Panc1 (cell line): Measurements from ENCODE around the gene RHOJ. TPM values are rescaled to one million over a fixed set of nuclear protein-coding genes. Genes with fewer than 3 reads are reported as not detected.

Source experiments
- ATAC-seq: fragments of 200-7000 bp; cut with Tn5 transposase; 2 replicates; pipeline ENCODE4 v1.9.1; 2020; ENCODE audit warnings: mild to moderate bottlenecking, moderate library complexity
- BruUV-seq: library from RNA; stranded (reverse); fragments of 400-500 nt; replicated peaks from 2 replicates; lab custom pipeline; 2021; lab: Mats Ljungman, UMichigan
- CTCF ChIA-PET: fragments of 300-600 bp; sonication (Branson Sonifier 250); formaldehyde crosslinking; loops from one replicate; lab custom pipeline; 2022; ENCODE audit warnings: antibody characterized with exemption; lab: Charles Lee
- POLR2A ChIA-PET: fragments of 300-600 bp; sonication (Branson Sonifier 250); formaldehyde crosslinking; loops from one replicate; lab custom pipeline; 2022; ENCODE audit warnings: antibody characterized with exemption; lab: Charles Lee
- DNase-seq: peaks from one replicate; pipeline ENCODE4 v3.0.0-alpha.2; 2010; ENCODE audit warnings: low read depth, low spot score
- H3K27ac ChIP-seq: 2 replicates; pipeline ENCODE4 v1.5.1; 2011; ENCODE audit warnings: mild to moderate bottlenecking, low read length, inconsistent platforms
- H3K27me3 ChIP-seq: fragments of 200-500 bp; sonication (Bioruptor generic); 2 replicates; pipeline ENCODE4 v1.6.0; 2014; ENCODE audit warnings: low read length, inconsistent platforms; ENCODE audit not compliant: control insufficient read depth, insufficient read depth
- H3K36me3 ChIP-seq: fragments of 200-500 bp; sonication (Bioruptor generic); 2 replicates; pipeline ENCODE4 v1.5.1; 2014; ENCODE audit warnings: inconsistent platforms, mild to moderate bottlenecking, low read length, moderate library complexity; ENCODE audit not compliant: control insufficient read depth, insufficient read depth
- H3K4me1 ChIP-seq: 2 replicates; pipeline ENCODE4 v1.5.1; 2011; ENCODE audit warnings: inconsistent platforms, mild to moderate bottlenecking, low read length, moderate library complexity; ENCODE audit not compliant: control insufficient read depth, insufficient read depth
- H3K4me3 ChIP-seq, 2 experiments: 2 replicates each; pipeline ENCODE4 v1.5.1; 2011 to 2012; ENCODE audit warnings: low read depth in 2 of 2, low read length in 2 of 2, mild to moderate bottlenecking in 2 of 2, inconsistent platforms in 1 of 2, moderate library complexity in 1 of 2
- H3K9me3 ChIP-seq: fragments of 200-500 bp; sonication (Bioruptor generic); 2 replicates; pipeline ENCODE4 v1.5.1; 2014; ENCODE audit warnings: low read depth, mild to moderate bottlenecking, inconsistent platforms, low read length, moderate library complexity; ENCODE audit not compliant: control insufficient read depth, insufficient read depth
- POLR2AphosphoS5 ChIP-seq: IDR thresholded peaks from 2 replicates; pipeline ENCODE4 v1.6.1; 2012; ENCODE audit warnings: mild to moderate bottlenecking, low read depth, low read length, moderate library complexity
- SIN3A ChIP-seq: IDR thresholded peaks from 2 replicates; pipeline ENCODE4 v1.6.1; 2012; ENCODE audit warnings: low read depth, mild to moderate bottlenecking, low read length, moderate library complexity, borderline replicate concordance; ENCODE audit not compliant: insufficient read depth
- TCF7L2 ChIP-seq: IDR thresholded peaks from 2 replicates; pipeline ENCODE4 v1.6.1; 2011; ENCODE audit warnings: mild to moderate bottlenecking, low read depth, low read length, inconsistent platforms
- in situ Hi-C: cut with HindIII; loops from 2 replicates; pipeline ENCODE4 v1.10.0; 2016; ENCODE audit warnings: low sequenced_read_pairs, low pct_unique_long_range_greater_than_20kb
- intact Hi-C: fragments of 100-400 bp; cut with micrococcal nuclease; formaldehyde crosslinking; loops from one replicate; pipeline ENCODE4 v1.10.0; 2022; ENCODE audit not compliant: unreplicated experiment
- total RNA-seq: library from RNA; stranded (reverse); gene quantifications from one replicate; pipeline ENCODE4 v1.2.1, GENCODE V29; 2021; ENCODE audit not compliant: unreplicated experiment
- TF ChIP-seq, protein P1 (sequence below), 2 experiments: IDR thresholded peaks; 2 replicates each; pipeline ENCODE4 v1.6.1; 2011 to 2012; ENCODE audit warnings: low read depth in 2 of 2, control low read depth in 1 of 2, low read length in 1 of 2, mild to moderate bottlenecking in 1 of 2, moderate library complexity in 1 of 2; ENCODE audit not compliant: insufficient read depth in 1 of 2
- TF ChIP-seq, protein P2 (sequence below): fragments of 450-650 bp; IDR thresholded peaks from 2 replicates; pipeline ENCODE4 v1.5.1; 2017; ENCODE audit warnings: mild to moderate bottlenecking

RHOJ gene
- total RNA-seq, 1 experiment from 2014 or later = 0.28 TPM

GRCh38 chr14:63322897-63323573 lies 118.8 kb downstream of the RHOJ start:
- ChIA-PET POLR2A (no interaction called here), CTCF (no interaction called here)
- H3K4me3 ChIP-seq = no peak overlapping the region
- in situ Hi-C loops = no loop called here
- DNase-seq = no peak
- intact Hi-C loops = no loop called here
- no peaks in the 10 kb centered on the region for H3K27me3 ChIP-seq
- no TSS peak for BruUV-seq
- H3K9me3 ChIP-seq = no peaks in the 10 kb centered on the region
- TF ChIP-seq SIN3A (no peak), TCF7L2 (no peak), POLR2AphosphoS5 (no peak)
- TF ChIP-seq, protein P1, sequence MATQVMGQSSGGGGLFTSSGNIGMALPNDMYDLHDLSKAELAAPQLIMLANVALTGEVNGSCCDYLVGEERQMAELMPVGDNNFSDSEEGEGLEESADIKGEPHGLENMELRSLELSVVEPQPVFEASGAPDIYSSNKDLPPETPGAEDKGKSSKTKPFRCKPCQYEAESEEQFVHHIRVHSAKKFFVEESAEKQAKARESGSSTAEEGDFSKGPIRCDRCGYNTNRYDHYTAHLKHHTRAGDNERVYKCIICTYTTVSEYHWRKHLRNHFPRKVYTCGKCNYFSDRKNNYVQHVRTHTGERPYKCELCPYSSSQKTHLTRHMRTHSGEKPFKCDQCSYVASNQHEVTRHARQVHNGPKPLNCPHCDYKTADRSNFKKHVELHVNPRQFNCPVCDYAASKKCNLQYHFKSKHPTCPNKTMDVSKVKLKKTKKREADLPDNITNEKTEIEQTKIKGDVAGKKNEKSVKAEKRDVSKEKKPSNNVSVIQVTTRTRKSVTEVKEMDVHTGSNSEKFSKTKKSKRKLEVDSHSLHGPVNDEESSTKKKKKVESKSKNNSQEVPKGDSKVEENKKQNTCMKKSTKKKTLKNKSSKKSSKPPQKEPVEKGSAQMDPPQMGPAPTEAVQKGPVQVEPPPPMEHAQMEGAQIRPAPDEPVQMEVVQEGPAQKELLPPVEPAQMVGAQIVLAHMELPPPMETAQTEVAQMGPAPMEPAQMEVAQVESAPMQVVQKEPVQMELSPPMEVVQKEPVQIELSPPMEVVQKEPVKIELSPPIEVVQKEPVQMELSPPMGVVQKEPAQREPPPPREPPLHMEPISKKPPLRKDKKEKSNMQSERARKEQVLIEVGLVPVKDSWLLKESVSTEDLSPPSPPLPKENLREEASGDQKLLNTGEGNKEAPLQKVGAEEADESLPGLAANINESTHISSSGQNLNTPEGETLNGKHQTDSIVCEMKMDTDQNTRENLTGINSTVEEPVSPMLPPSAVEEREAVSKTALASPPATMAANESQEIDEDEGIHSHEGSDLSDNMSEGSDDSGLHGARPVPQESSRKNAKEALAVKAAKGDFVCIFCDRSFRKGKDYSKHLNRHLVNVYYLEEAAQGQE (IDR thresholded peaks at IDR 0.05; ENCODE audit: insufficient read depth in 1 of 2, low read depth in 2 of 2, low read length in 1 of 2) = no peak
- TF ChIP-seq, protein P2, sequence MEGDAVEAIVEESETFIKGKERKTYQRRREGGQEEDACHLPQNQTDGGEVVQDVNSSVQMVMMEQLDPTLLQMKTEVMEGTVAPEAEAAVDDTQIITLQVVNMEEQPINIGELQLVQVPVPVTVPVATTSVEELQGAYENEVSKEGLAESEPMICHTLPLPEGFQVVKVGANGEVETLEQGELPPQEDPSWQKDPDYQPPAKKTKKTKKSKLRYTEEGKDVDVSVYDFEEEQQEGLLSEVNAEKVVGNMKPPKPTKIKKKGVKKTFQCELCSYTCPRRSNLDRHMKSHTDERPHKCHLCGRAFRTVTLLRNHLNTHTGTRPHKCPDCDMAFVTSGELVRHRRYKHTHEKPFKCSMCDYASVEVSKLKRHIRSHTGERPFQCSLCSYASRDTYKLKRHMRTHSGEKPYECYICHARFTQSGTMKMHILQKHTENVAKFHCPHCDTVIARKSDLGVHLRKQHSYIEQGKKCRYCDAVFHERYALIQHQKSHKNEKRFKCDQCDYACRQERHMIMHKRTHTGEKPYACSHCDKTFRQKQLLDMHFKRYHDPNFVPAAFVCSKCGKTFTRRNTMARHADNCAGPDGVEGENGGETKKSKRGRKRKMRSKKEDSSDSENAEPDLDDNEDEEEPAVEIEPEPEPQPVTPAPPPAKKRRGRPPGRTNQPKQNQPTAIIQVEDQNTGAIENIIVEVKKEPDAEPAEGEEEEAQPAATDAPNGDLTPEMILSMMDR = no peak
- H3K27ac ChIP-seq = no peak overlapping the region
- no peak for ATAC-seq
- H3K36me3 ChIP-seq = no peaks in the 10 kb centered on the region
- H3K4me1 ChIP-seq = no peaks in the 10 kb centered on the region

GRCh38 chr14:63326840-63327239 lies 122.6 kb downstream of the RHOJ start:
- ATAC-seq (no peak), DNase-seq (no peak)
- Histone ChIP-seq H3K4me3 (no peak overlapping the region), H3K27me3 (no peaks in the 10 kb centered on the region), H3K9me3 (no peaks in the 10 kb centered on the region), H3K27ac (no peak overlapping the region), H3K4me1 (no peaks in the 10 kb centered on the region), H3K36me3 (no peaks in the 10 kb centered on the region)
- POLR2A ChIA-PET = no interaction called here
- TF ChIP-seq SIN3A (no peak), TCF7L2 (no peak), POLR2AphosphoS5 (no peak)
- TF ChIP-seq, protein P2 = no peak
- TF ChIP-seq, protein P1 (IDR thresholded peaks at IDR 0.05; ENCODE audit: insufficient read depth in 1 of 2, low read depth in 2 of 2, low read length in 1 of 2) = no peak
- CTCF ChIA-PET = no interaction called here
- in situ Hi-C loops (no loop called here), intact Hi-C loops (no loop called here)
- BruUV-seq = no TSS peak
